HL-60 (cell line): ENCODE measurements around the gene GDI2.

Experiments
- GABPA ChIP-seq: IDR thresholded peaks from 2 replicates; pipeline ENCODE4 v1.6.1; 2012; ENCODE audit warnings: low read depth
- POLR2AphosphoS5 ChIP-seq: IDR thresholded peaks from 2 replicates; pipeline ENCODE4 v1.6.1; 2012; ENCODE audit warnings: low read depth
- TF ChIP-seq, protein P1 (sequence below): IDR thresholded peaks from one replicate; pipeline ENCODE4 v1.5.1; 2011; ENCODE audit warnings: low read length, control low read depth, inconsistent platforms; ENCODE audit not compliant: insufficient read depth

DNA sequence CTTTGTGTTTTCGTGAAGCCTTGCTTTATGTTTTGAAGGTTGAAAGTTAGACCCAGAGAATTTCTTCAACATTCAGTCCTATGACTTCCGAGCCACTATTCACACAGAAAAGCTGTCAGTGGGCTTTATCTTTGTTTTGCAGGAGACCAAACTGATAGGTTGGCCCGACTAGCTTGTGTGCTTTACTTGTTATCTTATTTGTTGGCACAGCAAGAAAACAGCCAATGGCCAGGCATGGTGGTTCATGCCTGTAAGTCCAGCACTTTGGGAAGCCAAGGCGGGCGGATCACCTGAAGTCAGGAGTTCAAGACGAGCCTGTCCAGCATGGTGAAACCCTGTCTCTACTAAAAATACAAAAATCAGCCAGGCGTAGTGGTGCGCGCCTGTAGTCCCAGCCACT is 16.0 kb upstream of the GDI2 start:
- TF ChIP-seq, protein P1, sequence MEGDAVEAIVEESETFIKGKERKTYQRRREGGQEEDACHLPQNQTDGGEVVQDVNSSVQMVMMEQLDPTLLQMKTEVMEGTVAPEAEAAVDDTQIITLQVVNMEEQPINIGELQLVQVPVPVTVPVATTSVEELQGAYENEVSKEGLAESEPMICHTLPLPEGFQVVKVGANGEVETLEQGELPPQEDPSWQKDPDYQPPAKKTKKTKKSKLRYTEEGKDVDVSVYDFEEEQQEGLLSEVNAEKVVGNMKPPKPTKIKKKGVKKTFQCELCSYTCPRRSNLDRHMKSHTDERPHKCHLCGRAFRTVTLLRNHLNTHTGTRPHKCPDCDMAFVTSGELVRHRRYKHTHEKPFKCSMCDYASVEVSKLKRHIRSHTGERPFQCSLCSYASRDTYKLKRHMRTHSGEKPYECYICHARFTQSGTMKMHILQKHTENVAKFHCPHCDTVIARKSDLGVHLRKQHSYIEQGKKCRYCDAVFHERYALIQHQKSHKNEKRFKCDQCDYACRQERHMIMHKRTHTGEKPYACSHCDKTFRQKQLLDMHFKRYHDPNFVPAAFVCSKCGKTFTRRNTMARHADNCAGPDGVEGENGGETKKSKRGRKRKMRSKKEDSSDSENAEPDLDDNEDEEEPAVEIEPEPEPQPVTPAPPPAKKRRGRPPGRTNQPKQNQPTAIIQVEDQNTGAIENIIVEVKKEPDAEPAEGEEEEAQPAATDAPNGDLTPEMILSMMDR, result no peak
- TF ChIP-seq POLR2AphosphoS5 (no peak), GABPA (no peak)
